Tibial nerve (tissue), 4 donors: ENCODE results near the gene WASF3. TPM values are rescaled to one million over a fixed set of nuclear protein-coding genes. Genes with fewer than 3 reads are reported as not detected.

Experiments used
- DNase-seq, 2 donors: peaks; one replicate each; pipeline ENCODE4 v3.0.0-alpha.2; 2019; ENCODE audit warnings: low spot score in 2 of 2
- H3K27ac ChIP-seq, 4 donors: fragments of 200-600 bp; sonication (generic) in 3 of 4; one replicate each; pipeline ENCODE4 v1.5.1; 2017 to 2019; ENCODE audit warnings: mild to moderate bottlenecking in 1 of 4
- H3K27me3 ChIP-seq, 2 donors: fragments of 200-600 bp; sonication (generic) in 1 of 2; one replicate each; pipeline versions ENCODE4 v1.5.1 to v1.6.0; 2017 to 2019
- H3K36me3 ChIP-seq, 3 donors: fragments of 200-600 bp; sonication (generic); one replicate each; pipeline ENCODE4 v1.5.1; 2018 to 2019
- H3K4me1 ChIP-seq, 4 donors: fragments of 200-600 bp; sonication (generic) in 3 of 4; one replicate each; pipeline ENCODE4 v1.5.1; 2017 to 2019
- H3K4me3 ChIP-seq, 4 donors: fragments of 200-600 bp; sonication (generic) in 3 of 4; one replicate each; pipeline ENCODE4 v1.5.1; 2017 to 2019; ENCODE audit warnings: mild to moderate bottlenecking in 1 of 4, moderate library complexity in 1 of 4
- H3K9me3 ChIP-seq, 4 donors: fragments of 200-600 bp; sonication (generic) in 3 of 4; one replicate each; pipeline ENCODE4 v1.5.1; 2017 to 2019
- CTCF ChIP-seq, 5 experiments: fragments of 200-600 bp in 3 of 5; fragments of 450-650 bp in 2 of 5; sonication (generic) in 3 of 5; IDR thresholded peaks; one replicate each; pipeline ENCODE4 v1.5.1; 2016 to 2019; ENCODE audit warnings: antibody characterized with exemption in 5 of 5, mild to moderate bottlenecking in 3 of 5, moderate library complexity in 2 of 5
- EP300 ChIP-seq, 2 donors: sonication (generic); formaldehyde crosslinking; IDR thresholded peaks; one replicate each; pipeline ENCODE4 v1.6.1; 2017; ENCODE audit warnings: antibody characterized with exemption in 2 of 2, mild to moderate bottlenecking in 1 of 2
- POLR2A ChIP-seq, 2 donors: fragments of 450-650 bp; IDR thresholded peaks; one replicate each; pipeline ENCODE4 v1.6.1; 2017; ENCODE audit warnings: antibody characterized with exemption in 2 of 2, mild to moderate bottlenecking in 2 of 2, moderate library complexity in 2 of 2
- WGBS, 2 donors: methylation state at CpG; one replicate each; pipeline ENCODE4 v1.1.5; 2018; 5-methylcytosine and 5-hydroxymethylcytosine counted together
- total RNA-seq, 4 donors: library from RNA; depleted of rRNA; stranded (reverse); fragments of >200 nt; gene quantifications; one replicate each; pipeline ENCODE4 v1.1.0, GENCODE V29; 2016

Gene WASF3
- total RNA-seq, 4 donors from 2014 or later = 23.7 to 47.9 (median 40.7) TPM

GRCh38 chr13:26538363-26539317, 18.8 kb upstream of the WASF3 start:
- no peaks in the 10 kb centered on the region for H3K27me3 ChIP-seq
- H3K27ac ChIP-seq = no peak overlapping the region
- no peak for TF ChIP-seq POLR2A (IDR thresholded peaks at IDR 0.05)
- TF ChIP-seq EP300 (IDR thresholded peaks at IDR 0.05) = peak in 1 of 2 donors; percentile 38
- no peak for TF ChIP-seq CTCF (IDR thresholded peaks at IDR 0.05)
- no peak for DNase-seq
- WGBS, 2 donors = 39 to 49% methylated on average over 10 of the region's 10 CpGs
- H3K36me3 ChIP-seq = no peaks in the 10 kb centered on the region
- H3K4me3 ChIP-seq = no peak overlapping the region
- no peaks in the 10 kb centered on the region for H3K9me3 ChIP-seq
- peaks cover 0 to 6% (median 0%) of the 10 kb centered on the region in 4 donors for H3K4me1 ChIP-seq

- Histone ChIP-seq H3K4me1 (peaks cover 0 to 6% (median 0%) of the 10 kb centered on the region in 4 donors), H3K4me3 (no peak overlapping the region), H3K27me3 (no peaks in the 10 kb centered on the region), H3K27ac (no peak overlapping the region), H3K36me3 (no peaks in the 10 kb centered on the region), H3K9me3 (no peaks in the 10 kb centered on the region)
- TF ChIP-seq EP300 (IDR thresholded peaks at IDR 0.05) = no peak
- no peak for TF ChIP-seq POLR2A (IDR thresholded peaks at IDR 0.05)
- TF ChIP-seq CTCF (IDR thresholded peaks at IDR 0.05) = no peak
- WGBS, 2 donors = 73 to 81% methylated on average over 2 of the region's 2 CpGs
- DNase-seq = no peak
Observed at GRCh38 chr13:26539738-26540292, 17.7 kb upstream of the WASF3 start.

- no peaks in the 10 kb centered on the region for H3K36me3 ChIP-seq
- peaks cover 0 to 6% (median 0%) of the 10 kb centered on the region in 4 donors for H3K4me1 ChIP-seq
- H3K27me3 ChIP-seq = no peaks in the 10 kb centered on the region
- TF ChIP-seq EP300 (IDR thresholded peaks at IDR 0.05) = no peak
- no peak for TF ChIP-seq CTCF (IDR thresholded peaks at IDR 0.05)
- TF ChIP-seq POLR2A (IDR thresholded peaks at IDR 0.05) = no peak
- no peaks in the 10 kb centered on the region for H3K9me3 ChIP-seq
- WGBS, 2 donors = 34 to 47% methylated on average over 3 of the region's 3 CpGs
- H3K27ac ChIP-seq = no peak overlapping the region
- no peak overlapping the region for H3K4me3 ChIP-seq
- no peak for DNase-seq
Observed at GRCh38 chr13:26540334-26540733, 17.1 kb upstream of the WASF3 start.

- Histone ChIP-seq H3K4me3 (no peak overlapping the region), H3K4me1 (peaks cover 0 to 6% (median 0%) of the 10 kb centered on the region in 4 donors), H3K9me3 (no peaks in the 10 kb centered on the region), H3K27me3 (no peaks in the 10 kb centered on the region), H3K36me3 (no peaks in the 10 kb centered on the region), H3K27ac (no peak overlapping the region)
- TF ChIP-seq CTCF (IDR thresholded peaks at IDR 0.05) = no peak
- no peak for TF ChIP-seq EP300 (IDR thresholded peaks at IDR 0.05)
- no peak for TF ChIP-seq POLR2A (IDR thresholded peaks at IDR 0.05)
- WGBS, 2 donors = 61 to 76% methylated on average over 5 of the region's 5 CpGs
- DNase-seq = no peak
Observed at GRCh38 chr13:26541041-26541440, 16.4 kb upstream of the WASF3 start.
